Activated CD8-positive, alpha-beta T cell treated with anti-CD3 and anti-CD28 coated beads, Interleukin-2, amount 10 ng/mL, durations not matched to agents 7 days and 5 days (primary cell): Measurements from ENCODE around the gene PTPRK. TPM values are rescaled to one million over a fixed set of nuclear protein-coding genes. Genes with fewer than 3 reads are reported as not detected.
"Not testable (repeated sequence)": the region's sequence is repeated elsewhere in the genome, so short reads cannot be mapped to it uniquely, and the experiment has no call there.

Experiments used
- ATAC-seq: fragments of 150-1000 bp; cut with Tn5 transposase; one replicate; pipeline ENCODE4 v1.10.0; 2021; ENCODE audit warnings: moderate library complexity
- CTCF ChIA-PET: fragments of 350-600 bp; sonication (Branson Sonifier 250); formaldehyde crosslinking; loops from one replicate; lab custom pipeline; 2021; ENCODE audit warnings: antibody characterized with exemption; lab: Charles Lee
- POLR2A ChIA-PET: fragments of 350-600 bp; sonication (Branson Sonifier 250); formaldehyde crosslinking; loops from one replicate; lab custom pipeline; 2021; ENCODE audit warnings: antibody characterized with exemption; lab: Charles Lee
- DNase-seq: peaks from one replicate; pipeline ENCODE4 v3.0.0-alpha.2; 2020
- H3K27ac Mint-ChIP-seq: one replicate; pipeline ENCODE4 v1.8.0; 2021; ENCODE audit warnings: mild to moderate bottlenecking, mixed read lengths
- H3K27me3 Mint-ChIP-seq: one replicate; pipeline ENCODE4 v1.8.0; 2021; ENCODE audit warnings: low read depth, mixed read lengths
- H3K36me3 Mint-ChIP-seq: one replicate; pipeline ENCODE4 v1.8.0; 2021; ENCODE audit warnings: low read depth, mixed read lengths
- H3K4me1 Mint-ChIP-seq: one replicate; pipeline ENCODE4 v1.8.0; 2021; ENCODE audit warnings: low read depth, mixed read lengths
- H3K4me3 Mint-ChIP-seq: one replicate; pipeline ENCODE4 v1.8.0; 2021; ENCODE audit warnings: mild to moderate bottlenecking, mixed read lengths
- H3K9me3 Mint-ChIP-seq: one replicate; pipeline ENCODE4 v1.8.0; 2022; ENCODE audit warnings: mixed read lengths; ENCODE audit not compliant: insufficient read depth
- total RNA-seq, 2 experiments: library from RNA; stranded (reverse); gene quantifications; one replicate each; pipeline ENCODE4 v1.2.3, GENCODE V29; 2021

The PTPRK gene
- total RNA-seq, 2 experiments from 2014 or later = 3.1 to 3.6 TPM

DNA sequence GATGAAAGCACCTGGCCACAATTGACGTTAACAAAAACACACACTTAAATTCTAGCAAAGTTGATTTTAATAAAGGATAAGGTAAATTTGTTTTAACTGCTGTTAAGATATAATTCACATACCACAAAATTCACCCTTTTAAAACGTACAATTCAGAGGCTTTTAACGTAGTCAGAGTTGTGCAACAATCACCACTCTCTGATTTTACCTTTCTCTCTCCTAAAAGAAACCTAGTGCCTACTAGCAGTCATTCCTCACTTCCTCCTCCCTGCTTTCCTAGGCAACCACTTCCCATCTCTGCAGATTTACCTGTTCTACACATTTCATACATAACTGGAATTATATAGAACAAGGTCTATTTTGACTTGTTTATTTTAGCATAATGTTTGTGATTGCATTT is 58.9 kb downstream of the PTPRK start:
- H3K4me3 Mint-ChIP-seq = no peak overlapping the region
- H3K27ac Mint-ChIP-seq = no peak overlapping the region
- DNase-seq (no peak), ATAC-seq (no peak)
- H3K4me1 Mint-ChIP-seq = no peaks in the 10 kb centered on the region
- POLR2A ChIA-PET = no interaction called here
- no peaks in the 10 kb centered on the region for H3K27me3 Mint-ChIP-seq
- CTCF ChIA-PET = no interaction called here
- H3K9me3 Mint-ChIP-seq = no peaks in the 10 kb centered on the region
- no peaks in the 10 kb centered on the region for H3K36me3 Mint-ChIP-seq

DNA sequence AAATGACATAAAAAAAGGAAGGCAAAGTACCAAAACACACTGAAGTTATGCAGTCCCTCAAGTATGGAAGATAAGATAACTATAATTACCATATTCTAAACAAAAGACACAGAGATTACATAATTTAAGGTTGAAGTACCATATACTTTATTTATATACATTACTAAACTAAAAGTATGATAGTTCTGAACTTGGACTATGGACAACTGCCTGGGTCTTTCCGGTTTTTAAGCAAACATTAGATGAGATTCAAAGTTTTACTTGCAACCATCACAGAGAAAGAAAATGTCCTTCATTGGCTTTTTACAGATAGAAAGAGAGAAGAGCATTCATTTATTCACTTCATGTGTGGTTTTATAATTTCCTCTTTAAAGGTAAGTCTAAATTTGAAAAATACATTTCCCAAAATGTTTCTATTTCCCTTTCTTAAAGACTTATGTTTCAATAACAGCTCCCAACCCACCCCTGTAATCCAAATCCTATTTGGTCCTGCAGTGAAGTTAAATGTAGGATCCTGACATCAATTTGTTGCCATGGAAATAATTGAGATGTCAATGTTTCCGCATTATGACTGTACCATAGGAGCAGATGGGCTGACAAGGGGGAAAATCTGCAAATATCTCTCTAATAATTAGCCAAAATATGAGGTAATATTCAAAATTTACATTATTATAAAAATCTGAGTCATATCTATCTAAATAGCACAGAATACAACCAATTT is 63.7 kb downstream of the PTPRK start:
- ATAC-seq (no peak), DNase-seq (no peak)
- Mint-ChIP-seq H3K27ac (no peak overlapping the region), H3K36me3 (no peaks in the 10 kb centered on the region), H3K4me3 (no peak overlapping the region), H3K4me1 (no peaks in the 10 kb centered on the region), H3K27me3 (no peaks in the 10 kb centered on the region), H3K9me3 (no peaks in the 10 kb centered on the region)
- CTCF ChIA-PET = no interaction called here
- POLR2A ChIA-PET = no interaction called here

DNA sequence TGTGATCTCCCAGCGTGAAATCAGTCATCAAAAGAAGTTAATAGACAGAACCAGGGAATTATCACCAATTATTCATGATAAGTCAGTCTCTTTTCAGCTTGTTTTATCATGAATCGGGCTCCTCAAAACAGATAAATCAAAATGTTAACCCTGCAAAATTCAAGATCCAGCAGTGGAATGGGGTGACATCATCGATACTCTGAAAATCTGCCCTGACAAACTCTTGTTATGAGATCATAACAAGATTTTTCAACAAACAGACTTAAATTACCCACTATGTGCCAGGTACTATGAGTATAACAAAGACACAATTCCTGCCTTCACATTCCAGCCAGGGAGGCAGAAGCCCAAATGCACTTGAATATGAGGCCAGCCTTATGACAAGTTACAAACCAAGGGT is 64.4 kb downstream of the PTPRK start:
- no peak for DNase-seq
- ChIA-PET POLR2A (no interaction called here), CTCF (no interaction called here)
- ATAC-seq = no peak
- H3K27ac Mint-ChIP-seq = no peak overlapping the region
- no peaks in the 10 kb centered on the region for H3K27me3 Mint-ChIP-seq
- H3K36me3 Mint-ChIP-seq = no peaks in the 10 kb centered on the region
- no peaks in the 10 kb centered on the region for H3K4me1 Mint-ChIP-seq
- H3K9me3 Mint-ChIP-seq = no peaks in the 10 kb centered on the region
- H3K4me3 Mint-ChIP-seq = no peak overlapping the region

DNA sequence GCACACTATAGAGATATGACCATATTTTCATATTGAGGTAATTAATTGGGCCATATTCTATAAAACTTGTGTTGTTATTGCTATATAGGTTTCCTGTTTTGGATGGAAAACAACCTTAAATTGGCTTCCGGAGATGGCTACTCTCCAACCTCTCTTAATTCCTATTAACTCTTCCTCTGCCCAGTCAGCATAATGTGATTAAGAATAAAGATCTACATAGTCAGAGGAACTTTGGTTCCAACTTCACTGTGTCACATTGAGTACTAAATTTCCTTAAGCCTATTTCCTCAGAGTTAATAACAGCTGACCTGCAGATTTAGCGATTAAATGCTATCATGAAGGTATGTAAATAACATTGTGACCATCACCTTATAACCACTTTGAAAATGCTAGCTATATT is 67.7 kb downstream of the PTPRK start:
- DNase-seq (no peak), ATAC-seq (no peak)
- no peaks in the 10 kb centered on the region for H3K4me1 Mint-ChIP-seq
- H3K9me3 Mint-ChIP-seq = no peaks in the 10 kb centered on the region
- H3K4me3 Mint-ChIP-seq = no peak overlapping the region
- CTCF ChIA-PET = no interaction called here
- no peaks in the 10 kb centered on the region for H3K36me3 Mint-ChIP-seq
- POLR2A ChIA-PET = interaction anchor here (1.0 kb wide), 1 partner anchor 11 kb away, joined by 4 read pairs; no protein-coding TSS in a partner anchor
- no peaks in the 10 kb centered on the region for H3K27me3 Mint-ChIP-seq
- no peak overlapping the region for H3K27ac Mint-ChIP-seq

DNA sequence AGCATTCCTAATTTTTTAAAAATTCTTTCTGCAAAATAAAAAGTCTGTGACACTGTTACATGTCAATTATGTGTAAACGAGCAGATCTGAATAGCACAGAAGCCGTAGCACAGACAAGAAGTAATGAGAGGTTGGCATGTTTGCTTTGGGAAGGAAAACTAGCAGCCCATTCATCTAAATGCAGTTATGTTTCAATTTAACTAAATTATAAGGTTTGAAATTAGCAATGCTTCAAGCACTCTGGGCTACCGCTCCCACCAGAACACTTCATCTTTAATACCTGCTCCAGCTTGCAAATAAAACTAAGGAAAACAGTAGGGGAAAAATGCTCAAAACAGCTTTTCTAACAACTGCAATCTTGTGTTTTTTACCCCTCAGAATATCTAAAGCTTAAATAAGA is 73.9 kb downstream of the PTPRK start:
- H3K4me3 Mint-ChIP-seq = no peak overlapping the region
- no peaks in the 10 kb centered on the region for H3K4me1 Mint-ChIP-seq
- ATAC-seq (no peak), DNase-seq (no peak)
- no peaks in the 10 kb centered on the region for H3K9me3 Mint-ChIP-seq
- ChIA-PET CTCF (interaction anchor here (0.6 to 1.3 kb wide), 2 partner anchors 14 to 591 kb away, joined by 3 read pairs; no protein-coding TSS in a partner anchor), POLR2A (no interaction called here)
- no peak overlapping the region for H3K27ac Mint-ChIP-seq
- H3K27me3 Mint-ChIP-seq = no peaks in the 10 kb centered on the region
- H3K36me3 Mint-ChIP-seq = no peaks in the 10 kb centered on the region

DNA sequence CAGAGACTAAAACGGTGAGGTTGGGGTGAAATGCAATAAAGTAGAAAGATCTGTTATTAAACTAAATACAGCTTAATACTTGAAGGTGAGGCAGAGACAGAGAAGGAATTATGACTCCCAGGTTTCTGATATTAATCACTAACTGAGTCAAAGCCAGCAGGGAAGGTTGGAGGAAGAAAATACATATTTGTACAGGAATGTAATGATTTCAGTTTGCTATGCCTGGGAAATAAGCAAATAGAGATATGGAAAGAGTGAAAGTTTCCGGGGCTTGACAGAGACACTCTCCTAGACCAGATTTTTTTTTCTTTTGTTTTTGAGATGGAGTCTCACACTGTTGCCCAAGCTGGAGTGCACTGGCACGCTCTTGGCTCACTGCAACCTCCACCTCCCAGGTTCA is 76.8 kb downstream of the PTPRK start:
- DNase-seq (no peak), ATAC-seq (no peak)
- Mint-ChIP-seq H3K9me3 (no peaks in the 10 kb centered on the region), H3K4me3 (no peak overlapping the region), H3K27ac (no peak overlapping the region), H3K36me3 (no peaks in the 10 kb centered on the region), H3K27me3 (no peaks in the 10 kb centered on the region), H3K4me1 (no peaks in the 10 kb centered on the region)
- CTCF ChIA-PET = no interaction called here
- POLR2A ChIA-PET = no interaction called here

DNA sequence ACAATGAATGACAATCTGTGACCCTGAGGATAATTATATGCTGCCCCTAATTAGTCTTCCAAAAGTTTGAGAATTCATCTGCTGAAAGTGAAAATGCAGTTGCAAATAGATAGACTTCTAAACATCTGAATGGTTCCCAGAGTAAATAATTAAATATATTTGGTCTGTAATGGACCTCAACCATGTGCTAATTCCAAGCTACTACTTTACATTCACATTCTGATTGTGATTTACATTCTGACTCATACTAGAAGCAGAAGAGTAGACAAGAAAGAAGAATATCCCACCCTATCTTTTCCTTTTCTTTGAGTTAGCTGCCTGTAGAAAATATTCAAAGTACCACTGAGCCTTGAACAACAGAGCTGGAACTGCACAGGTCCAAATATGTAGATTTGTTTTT is 80.8 kb downstream of the PTPRK start:
- Mint-ChIP-seq H3K4me3 (no peak overlapping the region), H3K9me3 (no peaks in the 10 kb centered on the region), H3K27me3 (no peaks in the 10 kb centered on the region), H3K4me1 (no peaks in the 10 kb centered on the region), H3K36me3 (no peaks in the 10 kb centered on the region), H3K27ac (no peak overlapping the region)
- ChIA-PET CTCF (no interaction called here), POLR2A (no interaction called here)
- DNase-seq = no peak
- ATAC-seq = no peak

DNA sequence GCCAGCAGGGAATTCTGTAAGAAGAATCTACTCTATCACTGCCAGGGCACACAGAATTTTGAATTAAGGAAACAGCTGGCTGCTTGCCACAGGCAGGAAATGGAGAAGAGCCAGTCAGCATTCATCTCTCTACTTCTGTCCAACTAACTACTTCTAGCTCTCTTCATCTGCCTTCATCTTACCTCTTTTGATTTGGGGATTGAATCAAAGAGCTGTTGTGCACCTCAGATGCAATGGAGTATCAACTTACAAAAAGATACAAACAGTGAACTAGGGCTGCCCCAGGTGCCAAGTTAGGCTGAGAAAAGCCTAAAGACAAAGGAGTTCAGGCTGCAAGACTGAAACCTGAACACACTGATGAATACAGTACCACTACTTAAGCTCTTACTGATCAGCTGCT is 82.0 kb downstream of the PTPRK start:
- no peaks in the 10 kb centered on the region for H3K4me1 Mint-ChIP-seq
- H3K36me3 Mint-ChIP-seq = no peaks in the 10 kb centered on the region
- no peak overlapping the region for H3K27ac Mint-ChIP-seq
- H3K4me3 Mint-ChIP-seq = no peak overlapping the region
- no peaks in the 10 kb centered on the region for H3K27me3 Mint-ChIP-seq
- no peak for DNase-seq
- ATAC-seq = no peak
- ChIA-PET POLR2A (interaction anchor here (0.6 kb wide), 1 partner anchor 66 kb away, joined by 3 read pairs; no protein-coding TSS in a partner anchor), CTCF (no interaction called here)
- no peaks in the 10 kb centered on the region for H3K9me3 Mint-ChIP-seq

DNA sequence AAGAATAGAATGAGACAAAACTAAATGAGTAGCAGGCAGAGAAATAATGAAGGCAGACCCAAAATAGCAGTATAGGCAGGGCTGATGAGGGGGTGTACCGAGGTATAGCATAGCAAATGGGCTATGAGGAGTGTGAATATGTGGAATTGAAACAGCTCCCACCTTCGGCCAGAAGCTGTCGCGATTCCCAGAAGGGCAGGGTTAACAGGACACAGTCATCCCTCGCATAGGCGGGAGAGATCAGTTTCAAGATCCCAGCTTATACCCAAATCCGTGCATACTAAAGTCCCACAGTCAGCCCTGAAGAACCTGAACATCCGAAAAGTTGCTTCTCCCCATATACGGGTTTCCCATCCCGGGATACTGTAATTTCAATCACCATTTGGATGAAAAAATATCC is 82.7 kb downstream of the PTPRK start:
- H3K27ac Mint-ChIP-seq = no peak overlapping the region
- no peaks in the 10 kb centered on the region for H3K4me1 Mint-ChIP-seq
- H3K9me3 Mint-ChIP-seq = no peaks in the 10 kb centered on the region
- H3K27me3 Mint-ChIP-seq = no peaks in the 10 kb centered on the region
- POLR2A ChIA-PET = no interaction called here
- H3K36me3 Mint-ChIP-seq = no peaks in the 10 kb centered on the region
- no peak for ATAC-seq
- no peak for DNase-seq
- no peak overlapping the region for H3K4me3 Mint-ChIP-seq
- CTCF ChIA-PET = no interaction called here

DNA sequence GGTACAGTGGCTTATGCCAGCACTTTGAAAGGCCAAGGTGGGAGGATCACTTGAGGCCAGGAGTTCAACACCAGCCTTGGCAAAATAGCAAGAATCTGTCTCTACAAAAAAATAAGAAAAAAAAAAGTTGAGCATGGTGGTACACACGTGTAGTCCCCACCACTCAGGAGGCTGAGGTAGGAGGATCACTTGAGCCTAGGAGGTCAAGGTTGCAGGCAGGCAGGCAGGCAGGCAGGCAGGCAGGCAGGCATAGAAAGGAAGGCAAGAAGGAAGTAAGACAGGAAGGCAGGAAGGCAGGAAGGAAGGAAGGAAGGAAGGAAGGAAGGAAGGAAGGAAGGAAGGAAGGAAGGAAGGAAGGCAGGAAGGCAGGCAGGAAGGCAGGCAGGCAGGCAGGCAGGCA is 85.6 kb downstream of the PTPRK start:
- H3K4me3 Mint-ChIP-seq, ATAC-seq, DNase-seq, H3K36me3 Mint-ChIP-seq, H3K27ac Mint-ChIP-seq, H3K9me3 Mint-ChIP-seq, H3K27me3 Mint-ChIP-seq, POLR2A ChIA-PET, H3K4me1 Mint-ChIP-seq: not testable (repeated sequence)
- CTCF ChIA-PET = interaction anchor here (1.4 kb wide), 1 partner anchor 10 kb away, joined by 3 read pairs; no protein-coding TSS in a partner anchor

DNA sequence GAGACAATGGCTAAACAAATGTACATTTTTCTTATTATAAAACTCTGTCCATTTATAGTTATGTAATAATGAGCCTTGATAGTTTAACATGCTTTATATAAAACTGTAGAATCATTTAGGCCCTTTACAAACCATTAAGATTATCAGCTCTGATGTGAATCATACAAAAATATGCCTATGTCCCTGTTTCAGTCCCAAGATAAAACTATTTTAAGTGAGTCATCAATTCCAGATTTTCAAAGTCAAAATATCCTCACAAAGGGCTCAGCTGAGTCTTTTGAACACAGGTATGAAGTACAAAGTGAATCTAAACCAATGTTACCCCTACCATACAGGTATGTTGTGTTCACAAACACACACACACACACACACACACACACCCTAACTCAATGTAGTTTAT is 88.0 kb downstream of the PTPRK start:
- no peak overlapping the region for H3K4me3 Mint-ChIP-seq
- no peaks in the 10 kb centered on the region for H3K36me3 Mint-ChIP-seq
- POLR2A ChIA-PET = no interaction called here
- no peak for DNase-seq
- no peak overlapping the region for H3K27ac Mint-ChIP-seq
- no peaks in the 10 kb centered on the region for H3K27me3 Mint-ChIP-seq
- no peaks in the 10 kb centered on the region for H3K4me1 Mint-ChIP-seq
- CTCF ChIA-PET = no interaction called here
- H3K9me3 Mint-ChIP-seq = no peaks in the 10 kb centered on the region
- no peak for ATAC-seq

DNA sequence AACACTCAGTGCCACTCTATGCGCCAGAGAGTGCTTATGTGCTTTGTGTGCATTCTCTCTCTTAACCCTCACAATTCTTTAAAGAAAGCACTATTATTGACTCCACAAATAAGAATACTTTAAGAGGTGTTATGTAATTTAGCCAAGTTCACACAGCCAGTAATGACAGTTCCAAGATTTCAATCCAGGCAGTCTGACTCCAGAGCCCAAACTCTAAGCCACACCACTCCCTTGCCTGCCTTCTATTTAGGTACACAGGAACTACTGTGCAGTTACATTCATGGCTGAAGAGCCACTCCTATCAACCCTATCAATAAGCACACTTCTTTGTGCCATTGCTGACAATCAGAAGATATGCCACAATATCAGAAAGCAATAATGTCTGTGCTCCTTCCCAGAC is 93.3 kb downstream of the PTPRK start:
- ATAC-seq (no peak), DNase-seq (no peak)
- no peak overlapping the region for H3K4me3 Mint-ChIP-seq
- H3K27ac Mint-ChIP-seq = no peak overlapping the region
- CTCF ChIA-PET = no interaction called here
- no peaks in the 10 kb centered on the region for H3K9me3 Mint-ChIP-seq
- H3K27me3 Mint-ChIP-seq = no peaks in the 10 kb centered on the region
- POLR2A ChIA-PET = no interaction called here
- no peaks in the 10 kb centered on the region for H3K4me1 Mint-ChIP-seq
- no peaks in the 10 kb centered on the region for H3K36me3 Mint-ChIP-seq

DNA sequence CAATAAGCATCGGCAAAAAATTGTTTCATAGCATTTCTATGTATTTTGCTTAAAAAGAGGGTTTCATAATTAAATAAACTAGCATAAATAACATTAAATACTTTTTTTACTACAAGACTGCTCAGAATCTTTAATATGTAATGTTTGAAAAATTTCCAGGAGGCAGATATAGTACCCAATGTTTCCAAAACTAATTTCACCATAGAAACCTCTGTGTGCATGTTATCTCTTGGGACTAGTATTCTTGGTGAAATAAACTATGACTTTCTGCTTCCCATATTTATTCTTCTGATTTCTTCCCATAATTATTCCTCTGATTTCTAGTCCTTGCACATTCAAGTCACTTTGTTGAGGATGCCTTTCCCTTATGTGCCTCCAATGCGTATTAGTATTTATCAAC is 94.5 kb downstream of the PTPRK start:
- Mint-ChIP-seq H3K4me3 (no peak overlapping the region), H3K36me3 (no peaks in the 10 kb centered on the region), H3K27me3 (no peaks in the 10 kb centered on the region), H3K27ac (no peak overlapping the region), H3K4me1 (no peaks in the 10 kb centered on the region), H3K9me3 (no peaks in the 10 kb centered on the region)
- ChIA-PET POLR2A (no interaction called here), CTCF (no interaction called here)
- DNase-seq (no peak), ATAC-seq (no peak)
